ENCODE results near the gene CPT1A.

- TF ChIP-seq CTCF (IDR thresholded peaks at IDR 0.05), result no peak
- TF ChIP-seq POLR2A (IDR thresholded peaks at IDR 0.05), result no peak
These were observed 34.5 kb downstream of the CPT1A start for GRCh38 chr11:68806931-68807844.
